K562 (cell line): ENCODE results near the gene F2RL1. TPM values are rescaled to one million over a fixed set of nuclear protein-coding genes. Genes with fewer than 3 reads are reported as not detected.

Source experiments
- ATAC-seq: fragments of 200-7000 bp; cut with Tn5 transposase; 3 replicates; pipeline ENCODE4 v1.9.1; 2020; ENCODE audit warnings: moderate library complexity
- BruUV-seq: library from RNA; stranded (reverse); fragments of 400-500 nt; replicated peaks from 2 replicates; lab custom pipeline; 2021; lab: Mats Ljungman, UMichigan
- CTCF ChIA-PET: fragments of 300-600 bp; formaldehyde crosslinking; extraction: SDS; loops from one replicate; lab custom pipeline; 2021; ENCODE audit warnings: low intra/inter-chr PET ratio; lab: Yijun Ruan, JAX
- POLR2A ChIA-PET: fragments of 300-600, 350-650 bp; sonication (Branson Sonifier 250); formaldehyde crosslinking; extraction: SDS; loops from one replicate; lab custom pipeline; 2021; ENCODE audit warnings: antibody characterized with exemption, inconsistent platforms; lab: Yijun Ruan, JAX
- DNase-seq, 4 experiments: peaks; one replicate each; pipeline versions ENCODE4 v3.0.0 to v3.0.0-alpha.2; 2011 to 2018; ENCODE audit warnings: low spot score in 3 of 4, mixed read lengths in 3 of 4; ENCODE audit errors: extremely low read depth in 1 of 4
- FAIRE-seq: peaks from 2 replicates; lab custom pipeline; 2011; peaks lifted over from hg19 to GRCh38; lab: Jason Lieb, UNC
- H2AFZ ChIP-seq: 2 replicates; pipeline ENCODE4 v1.6.0; 2011; ENCODE audit warnings: low read depth, low read length, control low read depth, inconsistent platforms
- H3K27ac ChIP-seq: fragments of 200-600 bp; 3 replicates; pipeline ENCODE4 v1.8.0; 2011; ENCODE audit warnings: low read depth, mild to moderate bottlenecking, control low read depth, inconsistent platforms, low read length, moderate library complexity, mixed read lengths; ENCODE audit errors: extremely low read depth
- H3K27me3 ChIP-seq, 2 experiments: fragments of 300-600 bp in 1 of 2; 2 replicates in 1 of 2; 3 replicates in 1 of 2; pipeline versions ENCODE4 v1.6.0 to v1.8.0; 2011; ENCODE audit warnings: inconsistent platforms in 2 of 2, low read length in 2 of 2, mild to moderate bottlenecking in 1 of 2, mixed read lengths in 1 of 2, moderate library complexity in 1 of 2; ENCODE audit not compliant: control insufficient read depth in 2 of 2, insufficient read depth in 2 of 2
- H3K36me3 ChIP-seq: fragments of 300-600 bp; 3 replicates; pipeline ENCODE4 v1.8.0; 2011; ENCODE audit warnings: mild to moderate bottlenecking, low read length, inconsistent platforms; ENCODE audit not compliant: control insufficient read depth, insufficient read depth
- H3K4me1 ChIP-seq, 2 experiments: fragments of 200-600 bp in 1 of 2; replicated peaks in 1 of 2; 2 replicates in 1 of 2; 3 replicates in 1 of 2; pipeline versions ENCODE4 v1.5.1 to v1.8.0; 2011; ENCODE audit warnings: inconsistent platforms in 2 of 2, low read length in 2 of 2, mild to moderate bottlenecking in 1 of 2, mixed read lengths in 1 of 2, moderate library complexity in 1 of 2; ENCODE audit not compliant: control insufficient read depth in 2 of 2, insufficient read depth in 2 of 2
- H3K4me2 ChIP-seq: 2 replicates; pipeline ENCODE4 v1.6.1; 2011; ENCODE audit warnings: low read length, control low read depth, inconsistent platforms, mixed read lengths; ENCODE audit not compliant: insufficient read depth
- H3K4me3 ChIP-seq: fragments of 200-600 bp; sonication (generic), shearing (Covaris generic); 2 replicates; pipeline ENCODE4 v1.5.1; 2016; ENCODE audit warnings: control low read depth, inconsistent platforms
- H3K79me2 ChIP-seq: fragments of 200-600 bp; 3 replicates; pipeline ENCODE4 v1.8.0; 2011; ENCODE audit warnings: low read length, inconsistent platforms; ENCODE audit not compliant: control insufficient read depth, insufficient read depth
- H3K9ac ChIP-seq, 2 experiments: 2 replicates each; pipeline versions ENCODE4 v1.6.0 to v1.6.1; 2011; ENCODE audit warnings: low read depth in 2 of 2, low read length in 2 of 2, control low read depth in 1 of 2, inconsistent platforms in 1 of 2, mild to moderate bottlenecking in 1 of 2, mixed read lengths in 1 of 2; ENCODE audit not compliant: insufficient read depth in 1 of 2
- H3K9me1 ChIP-seq: one replicate; pipeline ENCODE4 v1.6.0; 2011; ENCODE audit warnings: inconsistent platforms, mild to moderate bottlenecking, low read length, moderate library complexity; ENCODE audit not compliant: control insufficient read depth, insufficient read depth
- H3K9me3 ChIP-seq: replicated peaks from 2 replicates; pipeline ENCODE4 v1.5.1; 2011; ENCODE audit warnings: low read depth, low read length, inconsistent platforms; ENCODE audit not compliant: control insufficient read depth, insufficient read depth
- H4K20me1 ChIP-seq: replicated peaks from 2 replicates; pipeline ENCODE4 v1.6.1; 2011; ENCODE audit warnings: low read length, inconsistent platforms, mixed read lengths; ENCODE audit not compliant: control insufficient read depth, insufficient read depth
- CBX8 ChIP-seq: fragments of 200-600 bp; sonication (generic); IDR thresholded peaks from 2 replicates; pipeline ENCODE4 v1.6.1; 2012; ENCODE audit warnings: borderline replicate concordance, mixed run types, low read depth, mild to moderate bottlenecking, moderate library complexity, mixed read lengths, low read length, control low read depth, inconsistent platforms; ENCODE audit not compliant: poor library complexity, severe bottlenecking; ENCODE audit errors: extremely low read depth
- CTBP1 ChIP-seq: fragments of 450-650 bp; IDR thresholded peaks from 2 replicates; pipeline ENCODE4 v1.6.1; 2016; ENCODE audit warnings: borderline replicate concordance
- EGR1 ChIP-seq: fragments of 450-650 bp; conservative IDR thresholded peaks from 2 replicates; pipeline ENCODE4 v1.6.1; 2017; ENCODE audit warnings: mild to moderate bottlenecking
- NRF1 ChIP-seq, 2 experiments: fragments of 450-650 bp; IDR thresholded peaks in 1 of 2; conservative IDR thresholded peaks in 1 of 2; 2 replicates each; pipeline ENCODE4 v1.6.1; 2014; ENCODE audit warnings: mild to moderate bottlenecking in 2 of 2
- POU5F1 ChIP-seq: fragments of 150-350 bp; IDR thresholded peaks from 2 replicates; pipeline ENCODE4 v1.6.1; 2014; ENCODE audit warnings: borderline replicate concordance, low read length, low read depth, mild to moderate bottlenecking; ENCODE audit not compliant: partially characterized antibody
- RFX7 ChIP-seq: fragments of 250-450 bp; sonication (Bioruptor Pico); IDR thresholded peaks from 2 replicates; pipeline ENCODE4 v1.5.1; 2021; ENCODE audit warnings: mild to moderate bottlenecking
- STAT6 ChIP-seq: sonication (generic); formaldehyde crosslinking; IDR thresholded peaks from 2 replicates; pipeline ENCODE4 v1.8.1; 2023; ENCODE audit warnings: mild to moderate bottlenecking, missing genetic modification reagents
- WGBS: fragments of 100-300 bp; shearing (Covaris generic); methylation state at CpG from one replicate; pipeline ENCODE4 v1.1.6; 2016; ENCODE audit warnings: low coverage, mixed read lengths; ENCODE audit not compliant: insufficient coverage; ENCODE audit errors: missing lambda C conversion rate; 5-methylcytosine and 5-hydroxymethylcytosine counted together
- in situ Hi-C: fragments of 300-500 bp; cut with MboI; formaldehyde crosslinking; loops from 4 replicates; pipeline ENCODE4 v1.15.0; 2018; ENCODE audit warnings: inconsistent platforms, mixed read lengths
- intact Hi-C: fragments of 100-400 bp; cut with micrococcal nuclease; formaldehyde crosslinking; loops from 2 replicates; pipeline ENCODE4 v1.14.2; 2022
- polyA plus RNA-seq, 8 experiments: library from polyadenylated mRNA; depleted of rRNA in 4 of 8; stranded (reverse) in 5 of 8; unstranded in 3 of 8; fragments of >200 nt; fragmentation: Nextera tagmentation in 2 of 8; fragmentation: Illumina TruSeq in 1 of 8; extraction: Ambion mirVana in 2 of 8; extraction: Trizol in 1 of 8; gene quantifications; 2 replicates each; pipeline versions ENCODE4 v1.2.1 to v1.2.3, GENCODE V29; 2011 to 2014; ENCODE audit warnings: inconsistent platforms in 1 of 8, missing spikeins in 1 of 8
- total RNA-seq, 7 experiments: library from RNA; depleted of rRNA in 6 of 7; stranded (reverse); fragments of >200 nt in 6 of 7; fragmentation: Illumina TruSeq in 2 of 7; extraction: Trizol in 2 of 7; gene quantifications; 2 replicates each; pipeline versions ENCODE4 v1.2.1 to v1.2.3, GENCODE V29; 2011 to 2021; ENCODE audit warnings: low replicate concordance in 1 of 7
- TF ChIP-seq, protein P1 (sequence below): fragments of 450-650 bp; IDR thresholded peaks from 2 replicates; pipeline ENCODE4 v1.6.1; 2017; ENCODE audit warnings: mild to moderate bottlenecking, moderate library complexity

Gene F2RL1
- total and polyA plus RNA-seq, 9 of the 15 experiments (the other 6 are each of a cell fraction or from before 2014, with no cell fraction given) = 0.03 to 0.50 (median 0.27) TPM; not detected in 6

- Histone ChIP-seq H3K4me2 (no peak overlapping the region), H3K4me1 (peaks cover 0 to 12% of the 10 kb centered on the region in 2 experiments; a peak in 2 of 5 replicates), H3K27me3 (no peaks in the 10 kb centered on the region; a peak in 1 of 5 replicates), H3K4me3 (no peak overlapping the region), H3K79me2 (no peaks in the 10 kb centered on the region), H3K27ac (no peak overlapping the region), H4K20me1 (no peaks in the 10 kb centered on the region), H2AFZ (no peak overlapping the region), H3K36me3 (no peaks in the 10 kb centered on the region), H3K9me3 (no peaks in the 10 kb centered on the region), H3K9ac (no peak overlapping the region), H3K9me1 (no peaks in the 10 kb centered on the region)
- intact Hi-C loops (no loop called here), in situ Hi-C loops (no loop called here)
- WGBS = 13% methylated on average over 1 of the region's 1 CpG
- BruUV-seq = no TSS peak
- FAIRE-seq (no peak), DNase-seq (no peak), ATAC-seq (no peak)
- CTCF ChIA-PET = no interaction called here
- POLR2A ChIA-PET = interaction anchor here (0.7 kb wide), 2 partner anchors 14 to 59 kb away, joined by 4 read pairs; no protein-coding TSS in a partner anchor
- no peak for TF ChIP-seq CTBP1
- no peak for TF ChIP-seq NRF1 (conservative IDR thresholded peaks at IDR 0.05 in 1 of 2, IDR thresholded peaks at IDR 0.05 in 1 of 2)
- TF ChIP-seq STAT6 = no peak
- TF ChIP-seq EGR1 = no peak
- TF ChIP-seq POU5F1 = no peak
- TF ChIP-seq, protein P1, sequence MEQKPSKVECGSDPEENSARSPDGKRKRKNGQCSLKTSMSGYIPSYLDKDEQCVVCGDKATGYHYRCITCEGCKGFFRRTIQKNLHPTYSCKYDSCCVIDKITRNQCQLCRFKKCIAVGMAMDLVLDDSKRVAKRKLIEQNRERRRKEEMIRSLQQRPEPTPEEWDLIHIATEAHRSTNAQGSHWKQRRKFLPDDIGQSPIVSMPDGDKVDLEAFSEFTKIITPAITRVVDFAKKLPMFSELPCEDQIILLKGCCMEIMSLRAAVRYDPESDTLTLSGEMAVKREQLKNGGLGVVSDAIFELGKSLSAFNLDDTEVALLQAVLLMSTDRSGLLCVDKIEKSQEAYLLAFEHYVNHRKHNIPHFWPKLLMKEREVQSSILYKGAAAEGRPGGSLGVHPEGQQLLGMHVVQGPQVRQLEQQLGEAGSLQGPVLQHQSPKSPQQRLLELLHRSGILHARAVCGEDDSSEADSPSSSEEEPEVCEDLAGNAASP = no peak
- TF ChIP-seq CBX8 = no peak
- no peak for TF ChIP-seq RFX7 (CRISPR knock-in tag)
Measured at GRCh38 chr5:76791461-76791860, 27.4 kb upstream of the F2RL1 start.
